Stomach (tissue), 4 donors: ENCODE data around the gene NF1.

Experiments used
- CTCF ChIP-seq, 7 experiments: fragments of 450-650 bp in 4 of 7; fragments of 200-600 bp in 3 of 7; sonication (generic) in 3 of 7; IDR thresholded peaks; one replicate each; pipeline ENCODE4 v1.5.1; 2016 to 2019; ENCODE audit warnings: antibody characterized with exemption in 7 of 7, control low read depth in 2 of 7, mild to moderate bottlenecking in 1 of 7
- POLR2A ChIP-seq, 4 donors: fragments of 450-650 bp; IDR thresholded peaks; one replicate each; pipeline ENCODE4 v1.6.1; 2016; ENCODE audit warnings: antibody characterized with exemption in 4 of 4, control low read depth in 2 of 4, mild to moderate bottlenecking in 1 of 4, moderate library complexity in 1 of 4
- POLR2AphosphoS5 ChIP-seq, 3 donors: sonication (generic); formaldehyde crosslinking; IDR thresholded peaks; one replicate each; pipeline ENCODE4 v1.6.1; 2016; ENCODE audit warnings: antibody characterized with exemption in 3 of 3

- TF ChIP-seq CTCF (IDR thresholded peaks at IDR 0.05) (no peak), POLR2A (IDR thresholded peaks at IDR 0.05) (no peak), POLR2AphosphoS5 (IDR thresholded peaks at IDR 0.05) (no peak)
Observed at GRCh38 chr17:31078290-31078689, 16.5 kb upstream of the NF1 start.
